GM11168 (cell line): ENCODE measurements around the gene ME3.

Source experiments
- in situ Hi-C: fragments of 300-500 bp; cut with MboI; formaldehyde crosslinking; loops from one replicate; pipeline ENCODE4 v1.12.0; 2022; ENCODE audit warnings: low sequenced_read_pairs; ENCODE audit not compliant: unreplicated experiment

ME3 gene

DNA sequence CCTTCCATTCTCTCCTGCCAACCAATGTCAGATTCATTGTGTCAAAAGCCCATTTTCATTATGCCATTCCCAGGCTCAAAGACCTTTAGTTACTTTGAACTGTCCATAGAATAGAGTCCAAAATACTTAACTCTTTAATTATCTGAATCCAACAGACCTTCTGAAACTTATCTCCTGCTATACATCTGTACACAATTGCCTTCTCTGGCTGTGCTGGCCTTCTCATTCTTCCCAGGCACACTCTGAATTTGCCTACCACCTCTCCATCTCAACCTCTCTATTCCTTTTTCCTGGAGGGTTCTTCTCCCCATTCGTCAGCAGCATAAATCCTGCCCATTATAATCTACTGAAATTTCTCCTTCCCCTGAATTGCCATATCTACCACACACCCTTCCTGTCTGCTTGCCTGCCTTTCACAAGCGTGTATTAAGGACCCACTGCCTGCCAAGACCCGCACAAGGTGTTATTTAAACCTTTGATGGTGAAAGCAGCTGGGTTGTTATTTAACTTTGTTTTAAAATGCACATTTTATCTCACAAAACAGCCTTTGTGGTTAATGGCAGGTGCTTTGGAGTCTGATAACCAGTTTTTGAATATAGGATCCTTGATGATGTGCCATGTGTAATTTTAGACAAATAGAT is 171.8 kb downstream of the ME3 start:
- in situ Hi-C loops = no loop called here

DNA sequence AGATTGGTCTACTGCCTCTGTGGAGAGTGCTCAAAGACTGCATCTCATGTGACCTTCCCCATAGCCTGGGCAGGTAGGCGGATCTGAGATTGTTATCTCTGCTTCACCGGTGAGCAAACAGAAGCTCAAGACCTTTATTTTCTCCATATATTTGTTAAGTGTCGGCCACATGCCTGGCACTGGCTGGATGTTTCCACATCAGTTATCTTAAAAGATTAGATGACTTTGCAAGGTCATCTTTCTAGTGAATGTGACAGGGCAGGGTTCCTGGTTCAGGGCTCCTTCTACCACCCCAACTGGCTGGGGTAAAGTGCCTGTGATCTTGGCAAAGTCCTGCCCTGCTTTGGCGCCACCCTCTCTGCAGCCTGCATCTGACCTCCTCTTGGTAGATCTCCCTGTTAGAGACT is 172.7 kb downstream of the ME3 start:
- in situ Hi-C loops = no loop called here

GRCh38 chr11:86497836-86498235 is 174.6 kb downstream of the ME3 start:
- in situ Hi-C loops = no loop called here

GRCh38 chr11:86497310-86497709 is 175.1 kb downstream of the ME3 start:
- in situ Hi-C loops = no loop called here

- in situ Hi-C loops = no loop called here
These were observed 177.1 kb downstream of the ME3 start for GRCh38 chr11:86495351-86495750.

DNA sequence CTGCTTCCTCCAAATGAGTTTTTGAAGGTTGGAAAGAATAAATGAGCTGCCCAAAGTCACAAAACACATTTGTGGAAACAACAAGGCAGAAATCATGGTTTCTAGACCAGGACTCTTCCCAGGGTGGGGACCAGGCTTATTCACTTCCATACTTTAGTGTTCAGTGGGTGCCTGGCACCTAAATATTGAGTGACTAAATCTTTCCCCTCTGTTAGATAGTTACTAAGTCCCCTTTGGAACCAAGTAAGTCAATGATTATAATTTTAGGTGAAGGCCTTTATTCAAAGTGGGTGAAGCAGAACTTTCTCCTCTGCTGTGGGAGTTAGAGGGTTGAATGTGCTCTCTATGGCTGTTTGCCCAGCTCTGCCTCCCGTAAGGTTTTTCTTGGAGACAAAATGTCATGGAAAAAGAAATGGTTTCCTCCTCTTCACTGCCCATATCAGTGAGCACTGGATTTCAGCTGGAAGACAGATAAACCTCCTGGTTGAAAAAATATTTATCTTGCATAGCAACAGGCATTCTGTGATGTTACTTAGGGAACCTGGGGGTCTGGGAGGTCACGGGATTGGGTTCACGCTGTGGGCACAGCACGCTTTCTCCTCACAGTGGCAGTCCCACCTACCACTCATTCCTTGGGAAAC is 179.9 kb downstream of the ME3 start:
- in situ Hi-C loops = no loop called here

GRCh38 chr11:86491027-86491426 is 181.4 kb downstream of the ME3 start:
- in situ Hi-C loops = no loop called here

- in situ Hi-C loops = no loop called here
These were observed 181.8 kb downstream of the ME3 start for GRCh38 chr11:86490582-86490981.

GRCh38 chr11:86489442-86489841 is 183.0 kb downstream of the ME3 start:
- in situ Hi-C loops = no loop called here

DNA sequence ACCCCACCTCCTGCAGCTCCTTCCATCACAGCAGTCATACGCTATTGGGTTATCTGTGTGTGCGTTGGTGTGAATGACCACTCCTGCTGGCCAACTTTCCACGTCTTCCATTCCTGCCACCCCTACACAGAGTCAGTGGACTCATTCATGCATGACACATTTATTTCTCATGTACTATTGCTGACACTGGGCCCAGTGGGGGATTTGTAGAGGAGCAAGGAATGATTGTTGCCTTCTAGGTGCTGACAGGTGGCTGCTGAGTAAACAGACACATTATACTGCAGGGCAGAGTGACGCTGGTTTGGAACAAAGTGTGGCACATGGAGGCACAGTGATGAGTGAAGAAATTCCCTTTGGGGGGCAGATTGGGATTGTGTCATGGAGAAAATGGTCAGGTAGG is 183.9 kb downstream of the ME3 start:
- in situ Hi-C loops = no loop called here

DNA sequence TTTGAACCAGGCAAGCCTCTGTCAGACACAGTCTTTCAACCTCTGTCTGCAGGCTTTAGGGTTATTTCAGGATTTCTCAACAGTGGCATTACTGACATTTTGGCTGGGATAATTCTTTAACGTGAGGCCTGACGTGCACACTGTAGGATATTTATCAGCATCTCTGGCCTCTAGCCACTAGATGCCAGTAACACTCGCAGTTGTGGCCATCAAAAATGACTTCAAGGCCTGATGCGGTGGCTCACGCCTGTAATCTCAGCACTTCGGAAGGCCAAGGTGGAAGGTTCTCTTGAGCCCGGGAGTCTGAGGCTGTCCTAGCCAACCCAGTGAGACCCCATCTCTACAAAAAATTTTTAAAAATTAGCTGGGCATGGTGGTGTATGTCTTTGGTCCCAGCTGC is 184.7 kb downstream of the ME3 start:
- in situ Hi-C loops = no loop called here

DNA sequence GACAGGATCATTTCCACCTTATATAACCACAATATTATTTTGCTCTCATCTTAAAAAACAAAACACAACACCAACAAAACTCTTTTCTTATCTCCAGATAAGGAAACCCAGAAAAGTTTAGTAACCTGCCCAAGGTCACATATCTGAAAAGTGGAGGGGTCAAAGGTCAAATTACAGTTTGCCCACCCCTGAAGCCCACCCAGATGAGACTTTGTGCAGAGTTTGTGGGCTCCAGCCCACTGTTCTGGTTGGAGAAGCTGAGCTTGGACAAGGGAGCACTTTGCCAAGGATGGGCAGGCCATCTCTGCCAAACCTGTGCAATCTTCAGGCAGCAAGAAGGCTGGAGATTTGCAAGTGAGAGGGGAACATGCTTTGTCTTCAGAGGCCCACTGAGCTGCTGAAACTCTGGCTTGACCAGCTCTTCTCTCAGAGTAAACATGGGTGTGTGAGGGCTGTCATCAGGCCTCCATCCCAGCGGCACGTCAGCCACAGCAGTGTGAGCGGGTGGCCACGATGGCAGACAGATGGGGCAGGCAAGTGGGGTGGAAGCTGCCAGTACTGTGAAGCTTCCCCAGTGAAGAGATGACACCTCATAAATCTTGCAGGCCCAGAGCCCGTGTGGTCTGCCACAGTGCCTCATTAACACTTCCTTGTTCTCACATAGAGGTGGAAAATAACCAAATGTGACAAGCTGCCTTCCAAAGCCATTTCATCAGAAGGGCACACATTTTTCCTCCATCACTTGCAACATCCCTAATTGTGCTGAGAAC is 186.0 kb downstream of the ME3 start:
- in situ Hi-C loops = no loop called here

DNA sequence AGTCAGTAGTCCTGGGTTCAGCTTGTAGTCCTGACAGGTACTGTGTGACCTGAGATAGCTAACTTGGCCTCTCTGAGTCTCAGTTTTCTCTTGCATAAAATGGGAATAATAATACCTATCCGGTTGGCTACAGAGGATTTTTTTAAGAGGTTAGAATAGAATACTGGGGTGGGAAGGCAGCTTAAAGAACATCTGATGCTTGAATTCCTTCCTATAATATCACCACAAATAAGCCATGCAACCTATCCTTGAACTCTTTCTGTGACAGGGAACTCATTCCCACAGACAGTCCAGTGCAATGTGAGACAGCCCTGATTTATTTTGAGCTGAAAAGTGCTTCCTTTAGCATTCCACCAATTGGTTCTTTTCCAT is 187.6 kb downstream of the ME3 start:
- in situ Hi-C loops = no loop called here

DNA sequence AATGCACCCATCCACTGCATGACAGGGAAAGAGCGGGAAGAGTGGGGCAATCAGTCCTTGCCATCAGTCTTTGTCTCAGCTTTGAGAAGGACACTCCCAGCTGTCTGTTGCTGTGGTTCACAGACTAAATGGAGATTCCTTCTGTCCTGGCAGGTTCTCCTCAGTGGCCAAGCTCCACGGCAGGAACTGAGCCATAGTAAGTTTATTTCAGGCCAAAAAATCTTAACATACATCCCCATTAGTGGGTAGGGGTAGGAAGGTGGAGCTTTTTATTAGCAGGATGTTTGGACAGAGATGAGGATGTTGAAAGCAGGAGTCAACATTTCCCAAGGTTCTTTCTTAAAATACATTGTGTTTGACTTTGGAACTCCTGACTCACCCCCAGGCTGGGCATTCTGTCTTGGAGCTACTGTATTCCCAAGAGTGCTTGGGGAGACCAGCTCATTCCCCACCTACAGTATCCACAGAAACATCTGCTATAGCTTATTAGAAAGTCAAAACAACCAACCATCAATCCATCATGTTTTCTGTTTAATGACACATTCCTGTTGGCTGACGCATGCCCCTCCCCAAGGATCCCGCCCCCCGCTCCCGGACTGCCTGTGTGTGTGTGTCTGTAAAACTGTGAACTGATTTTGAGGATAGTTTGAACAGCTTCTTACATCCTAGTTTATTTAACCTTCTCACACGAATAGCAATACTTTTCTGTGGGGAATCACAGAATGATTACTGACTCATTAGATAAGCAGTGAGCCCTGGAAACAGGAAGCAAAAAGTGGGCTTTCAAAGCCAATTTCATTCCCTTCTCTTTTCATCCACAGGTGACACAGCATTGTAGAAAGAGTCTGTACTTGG is 188.2 kb downstream of the ME3 start:
- in situ Hi-C loops = no loop called here

GRCh38 chr11:86483610-86483939 is 188.8 kb downstream of the ME3 start:
- in situ Hi-C loops = no loop called here

- in situ Hi-C loops = no loop called here
These were observed 189.7 kb downstream of the ME3 start for GRCh38 chr11:86482692-86483091.

GRCh38 chr11:86481399-86481798 is 191.0 kb downstream of the ME3 start:
- in situ Hi-C loops = no loop called here

GRCh38 chr11:86478348-86478747 is 194.1 kb downstream of the ME3 start:
- in situ Hi-C loops = no loop called here

GRCh38 chr11:86477495-86478155 is 194.8 kb downstream of the ME3 start:
- in situ Hi-C loops = no loop called here

GRCh38 chr11:86476109-86476861 is 196.1 kb downstream of the ME3 start:
- in situ Hi-C loops = no loop called here
